ENCODE results near the gene TTC17. TPM values are rescaled to one million over a fixed set of nuclear protein-coding genes. Genes with fewer than 3 reads are reported as not detected.

Gene TTC17
- total RNA-seq, 1 donor from 2014 or later = 183 TPM

- Histone ChIP-seq H3K27ac (no peak overlapping the region), H3F3A (ENCODE audit: low read depth) (peaks cover 3% of the 10 kb centered on the region), H3K79me2 (ENCODE audit: low read depth) (peaks cover 83% of the 10 kb centered on the region), H2AFZ (replicated peaks) (no peak overlapping the region), H3K4me1 (no peaks in the 10 kb centered on the region), H3K4me2 (no peak overlapping the region), H3K9ac (no peak overlapping the region), H3K4me3 (no peak overlapping the region), H3K27me3 (no peaks in the 10 kb centered on the region), H4K20me1 (ENCODE audit: low read depth) (peaks cover 49% of the 10 kb centered on the region), H3K36me3 (peaks cover 9% of the 10 kb centered on the region), H3K9me3 (ENCODE audit: low read depth) (no peaks in the 10 kb centered on the region)
- Mint-ChIP-seq H3K9me3 (no peaks in the 10 kb centered on the region), H3K4me3 (no peak overlapping the region), H3K4me1 (peaks cover 5% of the 10 kb centered on the region), H3K36me3 (peaks cover 8% of the 10 kb centered on the region), H3K27me3 (ENCODE audit: insufficient read depth, low read depth) (no peaks in the 10 kb centered on the region), H3K27ac (no peak overlapping the region)
- TF ChIP-seq EZH2phosphoT487 (IDR thresholded peaks at IDR 0.05) (no peak), CTCF (IDR thresholded peaks at IDR 0.05) (no peak), EZH2 (IDR thresholded peaks at IDR 0.05) (no peak)
- DNase-seq (ENCODE audit: low spot score) = no peak
Measured at GRCh38 chr11:43376594-43376993, 17.9 kb downstream of the TTC17 start.

GRCh38 chr11:43377389-43377788 lies 18.7 kb downstream of the TTC17 start:
- no peaks in the 10 kb centered on the region for H3K4me1 ChIP-seq
- no peak for DNase-seq (ENCODE audit: low spot score)
- H2AFZ ChIP-seq (replicated peaks) = no peak overlapping the region
- H3K9me3 ChIP-seq (ENCODE audit: low read depth) = no peaks in the 10 kb centered on the region
- no peaks in the 10 kb centered on the region for H3K27me3 Mint-ChIP-seq (ENCODE audit: insufficient read depth, low read depth)
- peaks cover 12% of the 10 kb centered on the region for H3K36me3 Mint-ChIP-seq
- H3K27ac Mint-ChIP-seq = no peak overlapping the region
- H3K36me3 ChIP-seq = peaks cover 13% of the 10 kb centered on the region
- peaks cover 5% of the 10 kb centered on the region for H3K4me1 Mint-ChIP-seq
- H3K9me3 Mint-ChIP-seq = no peaks in the 10 kb centered on the region
- peaks cover 75% of the 10 kb centered on the region for H3K79me2 ChIP-seq (ENCODE audit: low read depth)
- no peaks in the 10 kb centered on the region for H3K27me3 ChIP-seq
- no peak overlapping the region for H3K27ac ChIP-seq
- H3K4me3 ChIP-seq = no peak overlapping the region
- no peak overlapping the region for H3K4me3 Mint-ChIP-seq
- peaks cover 3% of the 10 kb centered on the region for H3F3A ChIP-seq (ENCODE audit: low read depth)
- H3K4me2 ChIP-seq = no peak overlapping the region
- H4K20me1 ChIP-seq (ENCODE audit: low read depth) = peaks cover 44% of the 10 kb centered on the region
- H3K9ac ChIP-seq = no peak overlapping the region
- TF ChIP-seq EZH2phosphoT487 (IDR thresholded peaks at IDR 0.05) (no peak), CTCF (IDR thresholded peaks at IDR 0.05) (no peak), EZH2 (IDR thresholded peaks at IDR 0.05) (no peak)

- peaks cover 44% of the 10 kb centered on the region for H4K20me1 ChIP-seq (ENCODE audit: low read depth)
- no peak overlapping the region for H3K4me3 ChIP-seq
- H3K9ac ChIP-seq = no peak overlapping the region
- H3K27ac Mint-ChIP-seq = no peak overlapping the region
- no peak overlapping the region for H3K4me2 ChIP-seq
- no peaks in the 10 kb centered on the region for H3K4me1 ChIP-seq
- DNase-seq (ENCODE audit: low spot score) = no peak
- H2AFZ ChIP-seq (replicated peaks) = no peak overlapping the region
- H3K4me1 Mint-ChIP-seq = peaks cover 5% of the 10 kb centered on the region
- no peak overlapping the region for H3K27ac ChIP-seq
- peaks cover 16% of the 10 kb centered on the region for H3K36me3 ChIP-seq
- H3K36me3 Mint-ChIP-seq = peaks cover 9% of the 10 kb centered on the region
- H3F3A ChIP-seq (ENCODE audit: low read depth) = peaks cover 3% of the 10 kb centered on the region
- H3K4me3 Mint-ChIP-seq = no peak overlapping the region
- TF ChIP-seq EZH2 (IDR thresholded peaks at IDR 0.05) = no peak
- TF ChIP-seq CTCF (IDR thresholded peaks at IDR 0.05) = no peak
- no peak for TF ChIP-seq EZH2phosphoT487 (IDR thresholded peaks at IDR 0.05)
- H3K9me3 ChIP-seq (ENCODE audit: low read depth) = no peaks in the 10 kb centered on the region
- H3K9me3 Mint-ChIP-seq = no peaks in the 10 kb centered on the region
- H3K27me3 ChIP-seq = no peaks in the 10 kb centered on the region
- H3K79me2 ChIP-seq (ENCODE audit: low read depth) = peaks cover 64% of the 10 kb centered on the region
- no peaks in the 10 kb centered on the region for H3K27me3 Mint-ChIP-seq (ENCODE audit: insufficient read depth, low read depth)
Measured at GRCh38 chr11:43378897-43379296, 20.2 kb downstream of the TTC17 start.
